ENCODE results near the gene CLIC3.
"Not testable (repeated sequence)": the region's sequence is repeated elsewhere in the genome, so short reads cannot be mapped to it uniquely, and the experiment has no call there.

Gene CLIC3

GRCh38 chr9:137035937-137036336 is 39.6 kb upstream of the CLIC3 start:
- no peak for DNase-seq (ENCODE audit: low read depth, low spot score)
- in situ Hi-C loops (cut with HindIII; ENCODE audit: low sequenced_read_pairs): loop anchor here (25.0 kb wide), 1 partner anchor 99 kb away; the partner anchor contains the start of genes C8G and FBXW5
- TF ChIP-seq CTCF (IDR thresholded peaks at IDR 0.05; ENCODE audit: low read depth, low read length): no peak
- no peak overlapping the region for H3K4me3 ChIP-seq (ENCODE audit: low read depth, low read length)

- in situ Hi-C loops (cut with HindIII; ENCODE audit: low sequenced_read_pairs): loop anchor here (25.0 kb wide), 1 partner anchor 98 kb away; the partner anchor contains the start of genes C8G and FBXW5
- no peak for DNase-seq (ENCODE audit: low read depth, low spot score)
- TF ChIP-seq CTCF (IDR thresholded peaks at IDR 0.05; ENCODE audit: low read depth, low read length): no peak
- no peak overlapping the region for H3K4me3 ChIP-seq (ENCODE audit: low read depth, low read length)
Observed at GRCh38 chr9:137035507-137035834, 39.1 kb upstream of the CLIC3 start.

GRCh38 chr9:137034709-137035506 is 38.5 kb upstream of the CLIC3 start:
- no peak overlapping the region for H3K4me3 ChIP-seq (ENCODE audit: low read depth, low read length)
- in situ Hi-C loops (cut with HindIII; ENCODE audit: low sequenced_read_pairs): loop anchor here (25.0 kb wide), 1 partner anchor 98 kb away; the partner anchor contains the start of genes C8G and FBXW5
- TF ChIP-seq CTCF (IDR thresholded peaks at IDR 0.05; ENCODE audit: low read depth, low read length): peak; percentile 98
- peak; percentile 79 for DNase-seq (ENCODE audit: low read depth, low spot score)

- DNase-seq (ENCODE audit: low read depth, low spot score): no peak
- TF ChIP-seq CTCF (IDR thresholded peaks at IDR 0.05; ENCODE audit: low read depth, low read length): no peak
- no peak overlapping the region for H3K4me3 ChIP-seq (ENCODE audit: low read depth, low read length)
- in situ Hi-C loops (cut with HindIII; ENCODE audit: low sequenced_read_pairs): loop anchor here (25.0 kb wide), 1 partner anchor 97 kb away; the partner anchor contains the start of genes C8G and FBXW5
Observed at GRCh38 chr9:137034039-137034708, 37.8 kb upstream of the CLIC3 start.

GRCh38 chr9:137033481-137033880 is 37.1 kb upstream of the CLIC3 start:
- not testable (repeated sequence) for DNase-seq (ENCODE audit: low read depth, low spot score); H3K4me3 ChIP-seq (ENCODE audit: low read depth, low read length)
- in situ Hi-C loops (cut with HindIII; ENCODE audit: low sequenced_read_pairs): loop anchor here (25.0 kb wide), 1 partner anchor 96 kb away; the partner anchor contains the start of genes C8G and FBXW5

GRCh38 chr9:137032858-137033257 is 36.5 kb upstream of the CLIC3 start:
- DNase-seq (ENCODE audit: low read depth, low spot score): no peak
- in situ Hi-C loops (cut with HindIII; ENCODE audit: low sequenced_read_pairs): loop anchor here (25.0 kb wide), 1 partner anchor 96 kb away; the partner anchor contains the start of genes C8G and FBXW5
- no peak overlapping the region for H3K4me3 ChIP-seq (ENCODE audit: low read depth, low read length)
- no peak for TF ChIP-seq CTCF (IDR thresholded peaks at IDR 0.05; ENCODE audit: low read depth, low read length)
